Hepatocyte (in vitro differentiated cells): ENCODE results near the gene KPNA6.

ENCODE experiments used
- CTCF ChIP-seq: fragments of 200-600 bp; sonication (generic); IDR thresholded peaks from 2 replicates; pipeline ENCODE4 v1.5.1; 2016; ENCODE audit warnings: antibody characterized with exemption, mild to moderate bottlenecking; ENCODE audit not compliant: poor library complexity
- EZH2 ChIP-seq: fragments of 200-600 bp; sonication (generic); IDR thresholded peaks from 2 replicates; pipeline ENCODE4 v1.6.1; 2016; ENCODE audit warnings: antibody characterized with exemption, mild to moderate bottlenecking, borderline replicate concordance
- EZH2phosphoT487 ChIP-seq: fragments of 200-600 bp; sonication (generic); IDR thresholded peaks from one replicate; pipeline ENCODE4 v1.6.1; 2018; ENCODE audit warnings: antibody characterized with exemption, mild to moderate bottlenecking, low read depth, moderate library complexity; ENCODE audit not compliant: unreplicated experiment, severe bottlenecking

GRCh38 chr1:32182060-32182459, 74.2 kb downstream of the KPNA6 start:
- TF ChIP-seq CTCF (no peak), EZH2phosphoT487 (no peak), EZH2 (no peak)
